ENCODE measurements around the gene LRRC74A.

DNA sequence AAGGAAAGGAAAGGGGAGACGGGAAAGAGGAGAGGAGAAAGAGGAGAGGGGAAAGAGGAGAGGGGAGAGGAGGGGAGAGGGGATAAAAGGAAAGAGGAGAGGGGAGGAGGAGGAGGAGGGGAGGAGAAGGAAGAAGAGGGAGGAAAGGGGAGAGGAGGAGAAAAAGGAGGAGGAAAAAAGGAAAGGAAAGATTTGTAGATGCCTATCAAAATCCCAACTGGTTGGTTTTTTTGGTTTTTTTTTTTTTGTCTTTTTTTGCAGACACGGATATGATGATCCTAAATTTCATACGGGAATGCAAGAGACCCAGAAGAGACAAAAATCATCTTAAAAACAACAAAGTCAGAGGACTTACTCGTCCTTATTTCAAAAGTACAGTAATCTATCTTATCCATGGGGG, 32.9 kb upstream of the LRRC74A start:
- TF ChIP-seq CTCF (conservative IDR thresholded peaks at IDR 0.05; ENCODE audit: low read depth in 2 of 2) (no peak), EZH2phosphoT487 (IDR thresholded peaks at IDR 0.05; ENCODE audit: unreplicated experiment) (no peak), NANOG (IDR thresholded peaks at IDR 0.05; ENCODE audit: borderline replicate concordance) (no peak), STAT1 (IDR thresholded peaks at IDR 0.05; ENCODE audit: unreplicated experiment) (no peak), REST (IDR thresholded peaks at IDR 0.05; ENCODE audit: unreplicated experiment) (no peak)
